ENCODE measurements around the gene CTSW. TPM values are rescaled to one million over a fixed set of nuclear protein-coding genes. Genes with fewer than 3 reads are reported as not detected.

CTSW gene
- total and polyA plus RNA-seq, 7 experiments from 2014 or later = 24.9 to 148 (median 31.7) TPM

- Mint-ChIP-seq H3K9me3 (no peaks in the 10 kb centered on the region), H3K27ac (peak overlapping the region; percentile 6 to 77 (median 47)), H3K4me3 (peak overlapping the region in 5 of 10 donors; percentile 3 to 39 (median 19)), H3K36me3 (no peaks in the 10 kb centered on the region), H3K4me1 (peaks cover 17 to 58% (median 34%) of the 10 kb centered on the region in 7 donors), H3K27me3 (peaks cover 0 to 3% (median 0%) of the 10 kb centered on the region in 5 donors)
- no peaks in the 10 kb centered on the region for H3K36me3 ChIP-seq (ENCODE audit: control insufficient read depth in 2 of 3, insufficient read depth in 3 of 3, low read length in 3 of 3)
- DNase-seq = no peak
- ChIA-PET POLR2A (interaction anchor here (0.7 to 5.0 kb wide), 5 partner anchors 12 to 66 kb away, joined by 3 to 21 read pairs (median 3); partner anchors contain the start of gene SART1), CTCF (interaction anchor here (0.6 to 5.0 kb wide), 2 partner anchors 10 to 376 kb away, joined by 4 to 36 read pairs; no protein-coding TSS in a partner anchor)
- H3K27me3 ChIP-seq (ENCODE audit: control insufficient read depth in 2 of 2, insufficient read depth in 2 of 2, low read length in 2 of 2) = peaks cover 0 to 6% of the 10 kb centered on the region in 2 donors
- H3K4me3 ChIP-seq (ENCODE audit: low read length) = no peak overlapping the region
- H3K4me1 ChIP-seq (ENCODE audit: control insufficient read depth in 2 of 2, insufficient read depth in 2 of 2, low read length in 2 of 2) = peaks cover 39 to 43% of the 10 kb centered on the region in 2 donors
- ATAC-seq = no peak
- no peak overlapping the region for H3K27ac ChIP-seq (ENCODE audit: low read depth, low read length)
- intact Hi-C loops (cut with micrococcal nuclease) = no loop called here
- H3K9me3 ChIP-seq (ENCODE audit: control insufficient read depth in 2 of 3, low read length in 3 of 3) = no peaks in the 10 kb centered on the region
These were observed 15.9 kb downstream of the CTSW start for GRCh38 chr11:65895482-65895981.

- ChIA-PET POLR2A (interaction anchor here (0.6 to 5.0 kb wide), 8 partner anchors 11 to 227 kb away, joined by 3 to 21 read pairs (median 3); partner anchors contain the start of genes CFL1 and SART1), CTCF (interaction anchor here (0.6 to 5.0 kb wide), 2 partner anchors 11 to 375 kb away, joined by 4 to 36 read pairs; no protein-coding TSS in a partner anchor)
- H3K9me3 Mint-ChIP-seq = no peaks in the 10 kb centered on the region
- Histone ChIP-seq H3K4me3 (ENCODE audit: low read length) (no peak overlapping the region), H3K27ac (ENCODE audit: low read depth, low read length) (no peak overlapping the region), H3K9me3 (ENCODE audit: control insufficient read depth in 2 of 3, low read length in 3 of 3) (no peaks in the 10 kb centered on the region), H3K4me1 (ENCODE audit: control insufficient read depth in 2 of 2, insufficient read depth in 2 of 2, low read length in 2 of 2) (peaks cover 43 to 48% of the 10 kb centered on the region in 2 donors), H3K36me3 (ENCODE audit: control insufficient read depth in 2 of 3, insufficient read depth in 3 of 3, low read length in 3 of 3) (no peaks in the 10 kb centered on the region), H3K27me3 (ENCODE audit: control insufficient read depth in 2 of 2, insufficient read depth in 2 of 2, low read length in 2 of 2) (peaks cover 0 to 6% of the 10 kb centered on the region in 2 donors)
- H3K27ac Mint-ChIP-seq = peak overlapping the region in 5 of 9 donors; percentile 6 to 67 (median 19)
- intact Hi-C loops (cut with micrococcal nuclease) = no loop called here
- peaks cover 17 to 62% (median 38%) of the 10 kb centered on the region in 7 donors for H3K4me1 Mint-ChIP-seq
- no peak for DNase-seq
- H3K27me3 Mint-ChIP-seq = peaks cover 0 to 3% (median 0%) of the 10 kb centered on the region in 5 donors
- H3K4me3 Mint-ChIP-seq = peak overlapping the region in 2 of 10 donors; percentile 3 to 15
- no peak for ATAC-seq
- no peaks in the 10 kb centered on the region for H3K36me3 Mint-ChIP-seq
These were observed 16.7 kb downstream of the CTSW start for GRCh38 chr11:65896034-65896999.

GRCh38 chr11:65897020-65897471 lies 17.4 kb downstream of the CTSW start:
- Histone ChIP-seq H3K4me3 (ENCODE audit: low read length) (no peak overlapping the region), H3K4me1 (ENCODE audit: control insufficient read depth in 2 of 2, insufficient read depth in 2 of 2, low read length in 2 of 2) (peaks cover 39 to 43% of the 10 kb centered on the region in 2 donors), H3K27me3 (ENCODE audit: control insufficient read depth in 2 of 2, insufficient read depth in 2 of 2, low read length in 2 of 2) (peaks cover 0 to 6% of the 10 kb centered on the region in 2 donors), H3K27ac (ENCODE audit: low read depth, low read length) (no peak overlapping the region), H3K36me3 (ENCODE audit: control insufficient read depth in 2 of 3, insufficient read depth in 3 of 3, low read length in 3 of 3) (no peaks in the 10 kb centered on the region), H3K9me3 (ENCODE audit: control insufficient read depth in 2 of 3, low read length in 3 of 3) (no peaks in the 10 kb centered on the region)
- ChIA-PET POLR2A (interaction anchor here (0.6 to 5.0 kb wide), 5 partner anchors 21 to 227 kb away, joined by 3 to 21 read pairs (median 3); partner anchors contain the start of gene CFL1), CTCF (interaction anchor here (5.0 kb wide), 1 partner anchor 12 kb away, joined by 36 read pairs; no protein-coding TSS in a partner anchor)
- H3K4me1 Mint-ChIP-seq = peaks cover 15 to 62% (median 35%) of the 10 kb centered on the region in 7 donors
- intact Hi-C loops (cut with micrococcal nuclease) = no loop called here
- H3K27me3 Mint-ChIP-seq = peaks cover 0 to 4% (median 0%) of the 10 kb centered on the region in 5 donors
- H3K36me3 Mint-ChIP-seq = no peaks in the 10 kb centered on the region
- H3K4me3 Mint-ChIP-seq = peak overlapping the region in 1 of 10 donors; percentile 36
- H3K27ac Mint-ChIP-seq = peak overlapping the region in 1 of 9 donors; percentile 29
- no peaks in the 10 kb centered on the region for H3K9me3 Mint-ChIP-seq
- DNase-seq = no peak
- no peak for ATAC-seq

- CTCF ChIA-PET = interaction anchor here (0.8 to 1.3 kb wide), 4 partner anchors 9 to 60 kb away, joined by 3 to 5 read pairs (median 3); partner anchors contain the start of gene CCDC85B
- Histone ChIP-seq H3K27ac (ENCODE audit: low read depth, low read length) (peak overlapping the region; percentile 1), H3K4me1 (ENCODE audit: control insufficient read depth in 2 of 2, insufficient read depth in 2 of 2, low read length in 2 of 2) (peaks cover 23 to 26% of the 10 kb centered on the region in 2 donors)
These were observed 19.2 kb downstream of the CTSW start for GRCh38 chr11:65898656-65899355.

GRCh38 chr11:65899356-65900124 lies 19.9 kb downstream of the CTSW start:
- intact Hi-C loops (cut with micrococcal nuclease) = loop anchor here (1.0 to 10.0 kb wide), 6 partner anchors 9 to 155 kb away; partner anchors contain the start of genes C11orf68 (in 2 of the 2), CCDC85B (in 2 of the 2), DRAP1 (in 2 of the 2) and SART1 (in 1 of the 2)
- peak overlapping the region; percentile 51 for H3K4me3 ChIP-seq (ENCODE audit: low read length)

More at GRCh38 chr11:65898656-65899355, 19.2 kb downstream of the CTSW start:
- peaks cover 0 to 6% of the 10 kb centered on the region in 2 donors for H3K27me3 ChIP-seq (ENCODE audit: control insufficient read depth in 2 of 2, insufficient read depth in 2 of 2, low read length in 2 of 2)
- no peaks in the 10 kb centered on the region for H3K9me3 Mint-ChIP-seq
- POLR2A ChIA-PET = interaction anchor here (1.4 to 6.5 kb wide), 4 partner anchors 8 to 29 kb away, joined by 3 to 108 read pairs (median 14); partner anchors contain the start of genes CCDC85B and FIBP
- ATAC-seq (no peak), DNase-seq (no peak)
- no peaks in the 10 kb centered on the region for H3K36me3 Mint-ChIP-seq
- H3K36me3 ChIP-seq (ENCODE audit: control insufficient read depth in 2 of 3, insufficient read depth in 3 of 3, low read length in 3 of 3) = no peaks in the 10 kb centered on the region
- peak overlapping the region; percentile 62 to 83 (median 73) for H3K4me3 Mint-ChIP-seq
- H3K4me3 ChIP-seq (ENCODE audit: low read length) = no peak overlapping the region
- peaks cover 7 to 51% (median 20%) of the 10 kb centered on the region in 7 donors for H3K4me1 Mint-ChIP-seq
- H3K27me3 Mint-ChIP-seq = peaks cover 0 to 10% (median 3%) of the 10 kb centered on the region in 5 donors
- H3K27ac Mint-ChIP-seq = peak overlapping the region in 6 of 9 donors; percentile 24 to 75 (median 72)
- intact Hi-C loops (cut with micrococcal nuclease) = no loop called here
- no peaks in the 10 kb centered on the region for H3K9me3 ChIP-seq (ENCODE audit: control insufficient read depth in 2 of 3, low read length in 3 of 3)

More at GRCh38 chr11:65899356-65900124, 19.9 kb downstream of the CTSW start:
- ChIA-PET CTCF (interaction anchor here (1.1 to 1.8 kb wide), 2 partner anchors 9 to 12 kb away, joined by 3 to 7 read pairs; partner anchors contain the start of gene CCDC85B), POLR2A (interaction anchor here (1.4 to 6.5 kb wide), 4 partner anchors 9 to 29 kb away, joined by 3 to 108 read pairs (median 14); partner anchors contain the start of genes CCDC85B and FIBP)
- peaks cover 7 to 45% (median 12%) of the 10 kb centered on the region in 7 donors for H3K4me1 Mint-ChIP-seq
- H3K27ac Mint-ChIP-seq = peak overlapping the region in 2 of 9 donors; percentile 63 to 65
- no peak for ATAC-seq
- H3K27me3 ChIP-seq (ENCODE audit: control insufficient read depth in 2 of 2, insufficient read depth in 2 of 2, low read length in 2 of 2) = peaks cover 0 to 6% of the 10 kb centered on the region in 2 donors
- H3K27me3 Mint-ChIP-seq = peaks cover 0 to 11% (median 3%) of the 10 kb centered on the region in 5 donors
- no peaks in the 10 kb centered on the region for H3K36me3 Mint-ChIP-seq
- no peaks in the 10 kb centered on the region for H3K36me3 ChIP-seq (ENCODE audit: control insufficient read depth in 2 of 3, insufficient read depth in 3 of 3, low read length in 3 of 3)
- H3K4me3 Mint-ChIP-seq = peak overlapping the region in 9 of 10 donors; percentile 20 to 81 (median 62)
- H3K4me1 ChIP-seq (ENCODE audit: control insufficient read depth in 2 of 2, insufficient read depth in 2 of 2, low read length in 2 of 2) = peaks cover 17 to 19% of the 10 kb centered on the region in 2 donors
- peak in 2 of 9 donors; percentile 52 to 81 for DNase-seq
- peak overlapping the region; percentile 47 for H3K27ac ChIP-seq (ENCODE audit: low read depth, low read length)
- no peaks in the 10 kb centered on the region for H3K9me3 ChIP-seq (ENCODE audit: control insufficient read depth in 2 of 3, low read length in 3 of 3)
- H3K9me3 Mint-ChIP-seq = no peaks in the 10 kb centered on the region

Data from naive thymus-derived CD4-positive, alpha-beta T cell (primary cell).